Fibroblast of lung (primary cell): ENCODE measurements around the gene POLR3E.

Experiments used
- CTCF ChIP-seq, 2 donors: IDR thresholded peaks in 1 of 2; conservative IDR thresholded peaks in 1 of 2; 1 replicate in 1 of 2; 2 replicates in 1 of 2; pipeline ENCODE4 v1.5.1; 2011 to 2012; ENCODE audit warnings: low read length in 2 of 2, control low read depth in 1 of 2, inconsistent platforms in 1 of 2, low read depth in 1 of 2, mild to moderate bottlenecking in 1 of 2
- EZH2 ChIP-seq: IDR thresholded peaks from 2 replicates; pipeline ENCODE4 v1.5.1; 2012; ENCODE audit warnings: low read length, control low read depth, mild to moderate bottlenecking; ENCODE audit errors: missing control alignments

- TF ChIP-seq CTCF (conservative IDR thresholded peaks at IDR 0.05 in 1 of 2, IDR thresholded peaks at IDR 0.05 in 1 of 2; ENCODE audit: low read depth in 1 of 2, low read length in 2 of 2): no peak
- TF ChIP-seq EZH2: no peak
These were observed 10.6 kb downstream of the POLR3E start for GRCh38 chr16:22307838-22308237.
